H1 (cell line): ENCODE data around the gene NGFR. TPM values are rescaled to one million over a fixed set of nuclear protein-coding genes. Genes with fewer than 3 reads are reported as not detected.

Experiments used
- CTCF ChIA-PET: fragments of 300-600 bp; sonication (Branson Sonifier 250); formaldehyde crosslinking; loops from one replicate; lab custom pipeline; 2021; ENCODE audit not compliant: partially characterized antibody; lab: Charles Lee
- POLR2A ChIA-PET: fragments of 300-600 bp; sonication (Branson Sonifier 250); formaldehyde crosslinking; loops from one replicate; lab custom pipeline; 2021; ENCODE audit warnings: inconsistent platforms; ENCODE audit not compliant: partially characterized antibody; lab: Charles Lee
- DNase-seq, 2 experiments: peaks; one replicate each; pipeline versions ENCODE4 v3.0.0 to v3.0.0-alpha.2; 2010 to 2022; ENCODE audit warnings: low spot score in 2 of 2, low read depth in 1 of 2, mixed read lengths in 1 of 2
- FAIRE-seq: peaks from 2 replicates; lab custom pipeline; 2011; peaks lifted over from hg19 to GRCh38; lab: Jason Lieb, UNC
- H2AFZ ChIP-seq: 2 replicates; pipeline ENCODE4 v1.8.1; 2012; ENCODE audit warnings: low read length, inconsistent platforms
- H2AK5ac ChIP-seq: 2 replicates; pipeline ENCODE4 v1.6.1; 2013; ENCODE audit warnings: low read depth, low read length
- H2BK120ac ChIP-seq: replicated peaks from 2 replicates; pipeline ENCODE3; 2013; ENCODE audit warnings: low read depth, low read length, inconsistent platforms
- H2BK12ac ChIP-seq: 2 replicates; pipeline ENCODE4 v1.6.1; 2013; ENCODE audit warnings: low read depth, low read length
- H2BK15ac ChIP-seq: 2 replicates; pipeline ENCODE4 v1.6.1; 2013; ENCODE audit warnings: low read length
- H2BK20ac ChIP-seq: 2 replicates; pipeline ENCODE4 v1.6.1; 2013; ENCODE audit warnings: low read length
- H2BK5ac ChIP-seq: 2 replicates; pipeline ENCODE4 v1.6.1; 2013; ENCODE audit warnings: low read depth, low read length
- H3K14ac ChIP-seq: 2 replicates; pipeline ENCODE4 v1.6.1; 2013; ENCODE audit warnings: inconsistent platforms; ENCODE audit not compliant: insufficient read length
- H3K18ac ChIP-seq: 2 replicates; pipeline ENCODE4 v1.6.1; 2013; ENCODE audit warnings: low read length; ENCODE audit errors: extremely low read depth
- H3K23ac ChIP-seq: 2 replicates; pipeline ENCODE4 v1.6.1; 2013; ENCODE audit warnings: inconsistent platforms; ENCODE audit not compliant: insufficient read length
- H3K23me2 ChIP-seq: 2 replicates; pipeline ENCODE4 v1.6.1; 2013; ENCODE audit warnings: low read depth, low read length
- H3K27ac ChIP-seq: 2 replicates; pipeline ENCODE4 v1.6.1; 2011; ENCODE audit warnings: low read depth, low read length, inconsistent platforms
- H3K27me3 ChIP-seq, 4 experiments: replicated peaks in 1 of 4; 1 replicate in 1 of 4; 2 replicates in 3 of 4; pipeline versions ENCODE4 v1.6.1 to v1.8.1; 2011 to 2013; ENCODE audit warnings: low read length in 3 of 4, mild to moderate bottlenecking in 3 of 4, inconsistent platforms in 2 of 4, mixed read lengths in 2 of 4, moderate library complexity in 1 of 4; ENCODE audit not compliant: control insufficient read depth in 3 of 4, insufficient read depth in 3 of 4; ENCODE audit errors: extremely low read depth in 1 of 4
- H3K36me3 ChIP-seq, 4 experiments: 2 replicates each; pipeline versions ENCODE4 v1.6.1 to v1.8.1; 2011 to 2013; ENCODE audit warnings: mild to moderate bottlenecking in 4 of 4, low read length in 3 of 4, moderate library complexity in 2 of 4, control low read depth in 1 of 4, inconsistent platforms in 1 of 4; ENCODE audit not compliant: insufficient read depth in 4 of 4, control insufficient read depth in 2 of 4
- H3K4ac ChIP-seq: replicated peaks from 2 replicates; pipeline ENCODE3; 2013; ENCODE audit warnings: low read length, low read depth, mixed read lengths, inconsistent platforms; ENCODE audit not compliant: insufficient read length
- H3K4me1 ChIP-seq, 4 experiments: replicated peaks in 1 of 4; 1 replicate in 1 of 4; 2 replicates in 3 of 4; pipeline versions ENCODE4 v1.6.1 to v1.8.1; 2011 to 2013; ENCODE audit warnings: low read length in 3 of 4, inconsistent platforms in 2 of 4, mixed read lengths in 1 of 4; ENCODE audit not compliant: insufficient read depth in 4 of 4, control insufficient read depth in 3 of 4
- H3K4me2 ChIP-seq, 2 experiments: 2 replicates each; pipeline versions ENCODE4 v1.6.1 to v1.8.1; 2011 to 2013; ENCODE audit warnings: low read depth in 2 of 2, low read length in 2 of 2, control low read depth in 1 of 2, inconsistent platforms in 1 of 2, mild to moderate bottlenecking in 1 of 2; ENCODE audit not compliant: insufficient read depth in 1 of 2
- H3K4me3 ChIP-seq, 4 experiments: fragments of 200-600, 300-600 bp in 1 of 4; sonication (generic), shearing (Covaris generic), sonication (Bioruptor Twin) in 1 of 4; 2 replicates each; pipeline versions ENCODE4 v1.5.1 to v1.8.1; 2011 to 2016; ENCODE audit warnings: low read length in 4 of 4, low read depth in 3 of 4, control low read depth in 2 of 4, inconsistent platforms in 2 of 4, mild to moderate bottlenecking in 2 of 4, mixed read lengths in 1 of 4, moderate library complexity in 1 of 4; ENCODE audit not compliant: insufficient read depth in 2 of 4; ENCODE audit errors: extremely low read depth in 1 of 4
- H3K56ac ChIP-seq: replicated peaks from 2 replicates; pipeline ENCODE3; 2013; ENCODE audit warnings: low read depth, mild to moderate bottlenecking, mixed read lengths, low read length, inconsistent platforms; ENCODE audit not compliant: insufficient read length
- H3K79me1 ChIP-seq: 2 replicates; pipeline ENCODE4 v1.6.1; 2013; ENCODE audit warnings: low read depth, low read length, control low read depth
- H3K79me2 ChIP-seq, 2 experiments: 2 replicates each; pipeline versions ENCODE4 v1.6.1 to v1.8.1; 2012 to 2013; ENCODE audit warnings: low read length in 2 of 2, mild to moderate bottlenecking in 2 of 2, inconsistent platforms in 1 of 2; ENCODE audit not compliant: insufficient read depth in 2 of 2, control insufficient read depth in 1 of 2
- H3K9ac ChIP-seq, 4 experiments: replicated peaks in 1 of 4; 1 replicate in 1 of 4; 2 replicates in 3 of 4; pipeline versions ENCODE4 v1.6.1 to v1.8.1; 2011 to 2013; ENCODE audit warnings: low read depth in 3 of 4, low read length in 3 of 4, control low read depth in 2 of 4, mild to moderate bottlenecking in 2 of 4, moderate library complexity in 2 of 4, inconsistent platforms in 1 of 4; ENCODE audit errors: extremely low read depth in 1 of 4
- H3K9me3 ChIP-seq, 2 experiments: 2 replicates each; pipeline versions ENCODE4 v1.6.1 to v1.8.1; 2012 to 2013; ENCODE audit warnings: mild to moderate bottlenecking in 2 of 2, moderate library complexity in 2 of 2, control low read depth in 1 of 2, inconsistent platforms in 1 of 2, low read depth in 1 of 2, low read length in 1 of 2, mixed read lengths in 1 of 2; ENCODE audit not compliant: insufficient read depth in 2 of 2
- H4K20me1 ChIP-seq, 2 experiments: replicated peaks in 1 of 2; 2 replicates each; pipeline versions ENCODE3 to v1.8.1; 2011 to 2013; ENCODE audit warnings: inconsistent platforms in 2 of 2, low read length in 2 of 2, mild to moderate bottlenecking in 1 of 2; ENCODE audit not compliant: insufficient read depth in 2 of 2, control insufficient read depth in 1 of 2
- H4K5ac ChIP-seq: 2 replicates; pipeline ENCODE4 v1.6.1; 2013; ENCODE audit warnings: low read length, low read depth, mixed read lengths, inconsistent platforms; ENCODE audit not compliant: insufficient read length
- H4K8ac ChIP-seq: 2 replicates; pipeline ENCODE4 v1.8.0; 2013; ENCODE audit warnings: mild to moderate bottlenecking, moderate library complexity, low read length, inconsistent platforms; ENCODE audit not compliant: insufficient read depth; ENCODE audit errors: extremely low read depth
- H4K91ac ChIP-seq: replicated peaks from 2 replicates; pipeline ENCODE3; 2013; ENCODE audit warnings: low read length, mixed read lengths, inconsistent platforms; ENCODE audit not compliant: insufficient read length
- WGBS, 2 experiments: shearing (Covaris generic) in 1 of 2; methylation state at CpG; one replicate each; pipeline versions ENCODE4 v1.1.6 to v1.1.7; 2013 to 2015; ENCODE audit warnings: low lambda C conversion rate in 2 of 2, mixed read lengths in 2 of 2, inconsistent platforms in 1 of 2, low coverage in 1 of 2, missing lambda C conversion rate in 1 of 2; ENCODE audit not compliant: insufficient replicate concordance in 2 of 2, insufficient coverage in 1 of 2, insufficient read length in 1 of 2; ENCODE audit errors: extremely low coverage in 1 of 2, missing lambda C conversion rate in 1 of 2; 5-methylcytosine and 5-hydroxymethylcytosine counted together
- polyA plus RNA-seq, 7 experiments: library from polyadenylated mRNA; depleted of rRNA in 3 of 7; stranded (reverse) in 5 of 7; unstranded in 2 of 7; fragments of >200 nt in 5 of 7; fragments of 200-250 nt in 2 of 7; gene quantifications; 1 replicate in 5 of 7; 2 replicates in 1 of 7; 4 replicates in 1 of 7; pipeline versions ENCODE4 v1.2.1 to v1.2.3, GENCODE V29; 2011 to 2013; ENCODE audit warnings: missing spikeins in 2 of 7, mixed read lengths in 2 of 7
- total RNA-seq: library from RNA; stranded (reverse); fragmentation: NEBNext Ultra II Directional; extraction: Animal tissue kit (Norgen Biotek cat#: 25700); gene quantifications from 2 replicates; pipeline ENCODE4 v1.2.1, GENCODE V29; 2021

NGFR gene
- total and polyA plus RNA-seq, 2 of the 8 experiments (the other 6 are each of a cell fraction or from before 2014, with no cell fraction given) = 8.1 to 10.3 TPM

DNA sequence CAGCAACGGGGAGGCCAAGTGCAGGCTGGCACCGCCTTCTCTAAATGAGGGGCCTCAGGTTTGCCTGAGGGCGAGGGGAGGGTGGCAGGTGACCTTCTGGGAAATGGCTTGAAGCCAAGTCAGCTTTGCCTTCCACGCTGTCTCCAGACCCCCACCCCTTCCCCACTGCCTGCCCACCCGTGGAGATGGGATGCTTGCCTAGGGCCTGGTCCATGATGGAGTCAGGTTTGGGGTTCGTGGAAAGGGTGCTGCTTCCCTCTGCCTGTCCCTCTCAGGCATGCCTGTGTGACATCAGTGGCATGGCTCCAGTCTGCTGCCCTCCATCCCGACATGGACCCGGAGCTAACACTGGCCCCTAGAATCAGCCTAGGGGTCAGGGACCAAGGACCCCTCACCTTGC lies 18.5 kb downstream of the NGFR start:
- Histone ChIP-seq H3K9ac (no peak overlapping the region), H3K27ac (no peak overlapping the region), H2BK120ac (no peak overlapping the region), H3K23ac (no peak overlapping the region), H3K4me3 (no peak overlapping the region), H3K79me1 (no peaks in the 10 kb centered on the region), H3K4ac (peak overlapping the region; percentile 40), H3K27me3 (no peaks in the 10 kb centered on the region), H2AK5ac (0 out of 2 replicates have a peak overlapping the region, but pooled peaks have one; percentile 27), H4K5ac (no peak overlapping the region), H3K23me2 (no peaks in the 10 kb centered on the region; the same call in 1 of the 2 replicates), H3K9me3 (no peaks in the 10 kb centered on the region), H3K4me1 (peaks cover 16 to 49% (median 31%) of the 10 kb centered on the region in 4 experiments), H2BK12ac (peak overlapping the region; percentile 88; the same call in 1 of the 2 replicates), H3K56ac (no peak overlapping the region), H3K4me2 (no peak overlapping the region), H4K20me1 (no peaks in the 10 kb centered on the region), H4K91ac (peak overlapping the region; percentile 29), H2BK20ac (peak overlapping the region; percentile 34; the same call in 1 of the 2 replicates), H3K14ac (no peak overlapping the region), H3K79me2 (no peaks in the 10 kb centered on the region), H3K18ac (peak overlapping the region; percentile 55), H2BK5ac (peak overlapping the region; percentile 79; the same call in 1 of the 2 replicates), H2AFZ (no peak overlapping the region), H3K36me3 (no peaks in the 10 kb centered on the region; a peak in 1 of 8 replicates), H4K8ac (no peak overlapping the region), H2BK15ac (peak overlapping the region; percentile 55)
- CTCF ChIA-PET = interaction anchor here (0.7 to 15.4 kb wide), 14 partner anchors 8 to 150 kb away, joined by 3 to 210 read pairs (median 11); partner anchors contain the start of gene NGFR
- POLR2A ChIA-PET = interaction anchor here (1.1 to 2.1 kb wide), 5 partner anchors 17 to 99 kb away, joined by 3 to 5 read pairs (median 3); partner anchors contain the start of gene PHB1
- DNase-seq (no peak), FAIRE-seq (no peak)
- 92% methylated on average over 8 of the region's 8 CpGs; no CpG with 5 or more reads in 1 of the 2 experiments for WGBS, 2 experiments
